OCI-LY7 (cell line): Measurements from ENCODE around the gene PPP1R7. TPM values are rescaled to one million over a fixed set of nuclear protein-coding genes. Genes with fewer than 3 reads are reported as not detected.

Experiments used
- BruUV-seq: library from RNA; stranded (reverse); fragments of 400-500 nt; replicated peaks from 2 replicates; lab custom pipeline; 2021; lab: Mats Ljungman, UMichigan
- CTCF ChIA-PET: fragments of 300-600 bp; sonication (Branson Sonifier 250); formaldehyde crosslinking; loops from one replicate; lab custom pipeline; 2022; ENCODE audit warnings: antibody characterized with exemption; ENCODE audit not compliant: unreplicated experiment; lab: Charles Lee
- POLR2A ChIA-PET: fragments of 300-600 bp; sonication (Branson Sonifier 250); formaldehyde crosslinking; loops from one replicate; lab custom pipeline; 2022; ENCODE audit warnings: antibody characterized with exemption; lab: Charles Lee
- DNase-seq: peaks from one replicate; pipeline ENCODE4 v3.0.0-alpha.2; 2015; ENCODE audit warnings: low spot score
- H2AFZ ChIP-seq: fragments of 200-600 bp; sonication (generic), shearing (Covaris generic); 2 replicates; pipeline ENCODE4 v1.6.1; 2014; ENCODE audit warnings: mild to moderate bottlenecking, antibody characterized with exemption, low read length, moderate library complexity
- H3K27ac ChIP-seq: fragments of 200-600 bp; sonication (generic); 2 replicates; pipeline ENCODE4 v1.5.1; 2014; ENCODE audit warnings: mixed run types, low read depth, mild to moderate bottlenecking, moderate library complexity, low read length, inconsistent platforms; ENCODE audit not compliant: poor library complexity, severe bottlenecking
- H3K36me3 ChIP-seq: fragments of 200-600 bp; sonication (generic); 2 replicates; pipeline ENCODE4 v1.6.1; 2014; ENCODE audit warnings: mild to moderate bottlenecking, antibody characterized with exemption, low read length, moderate library complexity, mixed read lengths; ENCODE audit not compliant: insufficient read depth
- H3K4me1 ChIP-seq: fragments of 200-600 bp; sonication (generic); 2 replicates; pipeline ENCODE4 v1.5.1; 2014; ENCODE audit warnings: mild to moderate bottlenecking, low read length; ENCODE audit not compliant: insufficient read depth, poor library complexity, severe bottlenecking
- H3K4me2 ChIP-seq: fragments of 200-600 bp; sonication (generic); 2 replicates; pipeline ENCODE4 v1.6.1; 2014; ENCODE audit warnings: mild to moderate bottlenecking, low read length
- H3K4me3 ChIP-seq: fragments of 200-600 bp; sonication (generic); 2 replicates; pipeline ENCODE4 v1.5.1; 2014; ENCODE audit warnings: mild to moderate bottlenecking, low read depth, low read length; ENCODE audit not compliant: poor library complexity, severe bottlenecking
- H3K79me2 ChIP-seq: fragments of 200-600 bp; sonication (generic); 2 replicates; pipeline ENCODE4 v1.6.1; 2016; ENCODE audit warnings: low read depth, mild to moderate bottlenecking, low read length, moderate library complexity, mixed read lengths; ENCODE audit not compliant: insufficient read depth
- H3K9me2 ChIP-seq: fragments of 200-600 bp; sonication (generic); 2 replicates; pipeline ENCODE4 v1.6.1; 2016; ENCODE audit warnings: mild to moderate bottlenecking, low read length, mixed read lengths; ENCODE audit not compliant: insufficient read depth
- H3K9me3 ChIP-seq: fragments of 200-600 bp; sonication (generic); 2 replicates; pipeline ENCODE4 v1.6.1; 2014; ENCODE audit warnings: mild to moderate bottlenecking, mixed run types, low read length, mixed read lengths
- H4K20me1 ChIP-seq: fragments of 200-600 bp; sonication (generic); 2 replicates; pipeline ENCODE4 v1.6.1; 2014; ENCODE audit warnings: mild to moderate bottlenecking, antibody characterized with exemption, low read length, moderate library complexity, mixed read lengths; ENCODE audit not compliant: insufficient read depth
- CTCF ChIP-seq: fragments of 200-600 bp; sonication (generic); conservative IDR thresholded peaks from 2 replicates; pipeline ENCODE4 v1.5.1; 2014; ENCODE audit warnings: mild to moderate bottlenecking, antibody characterized with exemption, low read length, moderate library complexity, mixed read lengths
- EZH2phosphoT487 ChIP-seq: fragments of 200-600 bp; sonication (generic); IDR thresholded peaks from 2 replicates; pipeline ENCODE4 v1.6.1; 2018; ENCODE audit warnings: low read depth, borderline replicate concordance, mild to moderate bottlenecking, mixed run types, antibody characterized with exemption, low read length, moderate library complexity, mixed read lengths
- intact Hi-C: fragments of 100-400 bp; cut with micrococcal nuclease; formaldehyde crosslinking; loops from one replicate; pipeline ENCODE4 v1.10.0; 2022; ENCODE audit not compliant: unreplicated experiment
- total RNA-seq, 2 experiments: library from RNA; depleted of rRNA in 1 of 2; stranded (reverse); fragments of >200 nt in 1 of 2; shearing (Covaris generic) in 1 of 2; gene quantifications; 2 replicates each; pipeline ENCODE4 v1.2.3, GENCODE V29; 2014 to 2022

The PPP1R7 gene
- total RNA-seq, 2 experiments from 2014 or later = 46.0 to 82.0 TPM

GRCh38 chr2:241139531-241140444 lies 10.5 kb upstream of the PPP1R7 start:
- H3K4me1 ChIP-seq = no peaks in the 10 kb centered on the region
- no peak overlapping the region for H3K4me2 ChIP-seq
- CTCF ChIA-PET = no interaction called here
- intact Hi-C loops = loop anchor here (10.0 kb wide), 1 partner anchor 745 kb away; no protein-coding TSS in a partner anchor
- H3K79me2 ChIP-seq = no peaks in the 10 kb centered on the region
- H4K20me1 ChIP-seq = no peaks in the 10 kb centered on the region
- H3K4me3 ChIP-seq = no peak overlapping the region
- peaks cover 72% of the 10 kb centered on the region for H3K36me3 ChIP-seq
- no peak overlapping the region for H2AFZ ChIP-seq
- no peak for DNase-seq
- BruUV-seq = no TSS peak
- no peak overlapping the region for H3K27ac ChIP-seq
- no peaks in the 10 kb centered on the region for H3K9me2 ChIP-seq
- POLR2A ChIA-PET = interaction anchor here (0.6 kb wide), 1 partner anchor 559 kb away, joined by 4 read pairs; no protein-coding TSS in a partner anchor
- no peak for TF ChIP-seq EZH2phosphoT487
- no peak for TF ChIP-seq CTCF
- H3K9me3 ChIP-seq = no peaks in the 10 kb centered on the region

- Histone ChIP-seq H3K4me1 (no peaks in the 10 kb centered on the region), H3K36me3 (peaks cover 66% of the 10 kb centered on the region), H4K20me1 (no peaks in the 10 kb centered on the region), H3K27ac (no peak overlapping the region), H3K79me2 (no peaks in the 10 kb centered on the region), H3K9me2 (no peaks in the 10 kb centered on the region), H2AFZ (no peak overlapping the region), H3K9me3 (no peaks in the 10 kb centered on the region), H3K4me2 (no peak overlapping the region), H3K4me3 (no peak overlapping the region)
- TF ChIP-seq EZH2phosphoT487 (no peak), CTCF (no peak)
- ChIA-PET POLR2A (interaction anchor here (0.7 kb wide), 1 partner anchor 11 kb away, joined by 3 read pairs; no protein-coding TSS in a partner anchor), CTCF (no interaction called here)
- no TSS peak for BruUV-seq
- no peak for DNase-seq
- intact Hi-C loops = loop anchor here (10.0 kb wide), 1 partner anchor 744 kb away; no protein-coding TSS in a partner anchor
These were observed 9.8 kb upstream of the PPP1R7 start for GRCh38 chr2:241140445-241140840.
